Transverse colon (tissue), 4 donors: ENCODE data around the gene CHM.
"Not testable (repeated sequence)": the region's sequence is repeated elsewhere in the genome, so short reads cannot be mapped to it uniquely, and the experiment has no call there.

Experiments
- EP300 ChIP-seq: sonication (generic); formaldehyde crosslinking; IDR thresholded peaks from one replicate; pipeline ENCODE4 v1.6.1; 2017; ENCODE audit warnings: antibody characterized with exemption, low read depth
- POLR2A ChIP-seq: fragments of 450-650 bp; IDR thresholded peaks from one replicate; pipeline ENCODE4 v1.6.1; 2016; ENCODE audit warnings: antibody characterized with exemption, mild to moderate bottlenecking, moderate library complexity
- POLR2AphosphoS5 ChIP-seq, 3 donors: sonication (generic); formaldehyde crosslinking; IDR thresholded peaks; one replicate each; pipeline ENCODE4 v1.6.1; 2016; ENCODE audit warnings: antibody characterized with exemption in 3 of 3
- TF ChIP-seq, protein P1 (sequence below), 5 experiments: fragments of 200-600 bp in 3 of 5; fragments of 450-650 bp in 2 of 5; sonication (generic) in 3 of 5; IDR thresholded peaks; 1 replicate in 2 of 5; 2 replicates in 3 of 5; pipeline ENCODE4 v1.5.1; 2016 to 2017; ENCODE audit warnings: antibody characterized with exemption in 5 of 5, inconsistent platforms in 3 of 5, mild to moderate bottlenecking in 2 of 5, moderate library complexity in 1 of 5

DNA sequence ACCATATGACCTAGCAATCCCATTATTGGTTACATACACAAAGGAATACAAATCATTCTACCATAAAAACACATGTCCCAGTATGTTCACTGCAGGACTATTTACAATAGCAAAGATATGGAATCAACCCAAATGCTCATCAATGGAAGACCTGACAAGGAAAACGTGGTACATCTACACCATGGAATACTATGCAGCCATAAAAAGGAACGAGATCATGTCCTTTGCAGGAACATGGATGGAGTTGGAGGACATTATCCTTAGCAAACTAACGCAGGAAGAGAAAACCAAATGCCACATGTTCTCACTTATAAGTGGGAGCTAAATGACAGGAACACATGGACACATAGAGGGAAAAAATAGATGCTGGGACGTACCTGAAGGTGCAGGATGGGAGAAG, 102.6 kb downstream of the CHM start:
- not testable (repeated sequence) for TF ChIP-seq POLR2A; EP300; POLR2AphosphoS5 (IDR thresholded peaks at IDR 0.05)
- TF ChIP-seq, protein P1, sequence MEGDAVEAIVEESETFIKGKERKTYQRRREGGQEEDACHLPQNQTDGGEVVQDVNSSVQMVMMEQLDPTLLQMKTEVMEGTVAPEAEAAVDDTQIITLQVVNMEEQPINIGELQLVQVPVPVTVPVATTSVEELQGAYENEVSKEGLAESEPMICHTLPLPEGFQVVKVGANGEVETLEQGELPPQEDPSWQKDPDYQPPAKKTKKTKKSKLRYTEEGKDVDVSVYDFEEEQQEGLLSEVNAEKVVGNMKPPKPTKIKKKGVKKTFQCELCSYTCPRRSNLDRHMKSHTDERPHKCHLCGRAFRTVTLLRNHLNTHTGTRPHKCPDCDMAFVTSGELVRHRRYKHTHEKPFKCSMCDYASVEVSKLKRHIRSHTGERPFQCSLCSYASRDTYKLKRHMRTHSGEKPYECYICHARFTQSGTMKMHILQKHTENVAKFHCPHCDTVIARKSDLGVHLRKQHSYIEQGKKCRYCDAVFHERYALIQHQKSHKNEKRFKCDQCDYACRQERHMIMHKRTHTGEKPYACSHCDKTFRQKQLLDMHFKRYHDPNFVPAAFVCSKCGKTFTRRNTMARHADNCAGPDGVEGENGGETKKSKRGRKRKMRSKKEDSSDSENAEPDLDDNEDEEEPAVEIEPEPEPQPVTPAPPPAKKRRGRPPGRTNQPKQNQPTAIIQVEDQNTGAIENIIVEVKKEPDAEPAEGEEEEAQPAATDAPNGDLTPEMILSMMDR (IDR thresholded peaks at IDR 0.05): not testable (repeated sequence)
